ENCODE results near the gene TSPAN5.

The TSPAN5 gene

GRCh38 chr4:98615991-98616390 is 42.4 kb downstream of the TSPAN5 start:
- DNase-seq, result no peak

GRCh38 chr4:98614662-98615061 is 43.7 kb downstream of the TSPAN5 start:
- DNase-seq, result no peak

- DNase-seq, result no peak
Measured at GRCh38 chr4:98614094-98614493, 44.3 kb downstream of the TSPAN5 start.

GRCh38 chr4:98613453-98614075 is 44.8 kb downstream of the TSPAN5 start:
- no peak for DNase-seq

- DNase-seq, result no peak
Measured at GRCh38 chr4:98612318-98613250, 45.8 kb downstream of the TSPAN5 start.

- DNase-seq, result no peak
Measured at GRCh38 chr4:98611677-98612317, 46.6 kb downstream of the TSPAN5 start.

GRCh38 chr4:98610926-98611676 is 47.3 kb downstream of the TSPAN5 start:
- DNase-seq, result no peak

- no peak for DNase-seq
Measured at GRCh38 chr4:98610431-98610830, 48.0 kb downstream of the TSPAN5 start.

DNA sequence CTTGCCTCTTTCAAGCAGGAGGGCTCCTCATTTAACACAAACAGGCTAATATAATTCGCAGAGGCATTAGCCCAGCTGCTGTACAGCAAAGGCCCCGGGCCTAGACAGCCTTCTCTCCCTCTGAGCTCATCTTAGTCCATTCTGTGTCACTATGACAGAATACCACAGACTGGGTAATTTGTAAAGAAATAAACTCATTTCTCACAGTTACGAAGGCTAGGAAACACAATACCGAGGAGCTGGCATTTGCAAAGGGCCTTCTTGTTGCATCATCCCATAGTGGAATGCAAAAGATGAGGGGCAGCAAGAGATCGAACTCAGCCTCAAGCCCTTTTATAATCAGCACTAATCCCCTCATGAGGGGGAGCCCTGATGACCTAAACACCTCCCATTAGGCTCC is 48.5 kb downstream of the TSPAN5 start:
- no peak for DNase-seq

DNA sequence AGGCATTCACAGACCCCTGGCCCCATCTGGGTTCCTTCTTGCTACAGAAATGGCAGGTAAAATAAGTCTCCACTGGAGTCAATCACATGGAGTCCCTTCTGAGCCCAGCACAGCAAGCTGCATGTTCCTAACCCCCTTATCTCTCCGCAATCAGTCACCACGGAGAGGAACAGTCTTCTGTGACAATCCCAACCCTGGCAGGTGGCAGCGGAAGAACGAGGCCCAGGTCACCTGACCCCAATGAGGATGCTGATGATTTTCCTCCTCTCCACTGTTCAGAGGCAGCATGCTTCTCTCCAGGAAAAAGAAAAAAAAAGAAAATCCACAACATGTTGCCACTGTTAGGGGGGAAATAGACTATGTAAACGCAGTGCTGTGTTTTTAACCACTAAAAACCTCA is 50.1 kb downstream of the TSPAN5 start:
- no peak for DNase-seq

- no peak for DNase-seq
Measured at GRCh38 chr4:98606894-98607293, 51.5 kb downstream of the TSPAN5 start.

- DNase-seq, result no peak
Measured at GRCh38 chr4:98605216-98605615, 53.2 kb downstream of the TSPAN5 start.

GRCh38 chr4:98604723-98605122 is 53.7 kb downstream of the TSPAN5 start:
- DNase-seq, result no peak

- DNase-seq, result no peak
Measured at GRCh38 chr4:98603683-98604521, 54.5 kb downstream of the TSPAN5 start.

DNA sequence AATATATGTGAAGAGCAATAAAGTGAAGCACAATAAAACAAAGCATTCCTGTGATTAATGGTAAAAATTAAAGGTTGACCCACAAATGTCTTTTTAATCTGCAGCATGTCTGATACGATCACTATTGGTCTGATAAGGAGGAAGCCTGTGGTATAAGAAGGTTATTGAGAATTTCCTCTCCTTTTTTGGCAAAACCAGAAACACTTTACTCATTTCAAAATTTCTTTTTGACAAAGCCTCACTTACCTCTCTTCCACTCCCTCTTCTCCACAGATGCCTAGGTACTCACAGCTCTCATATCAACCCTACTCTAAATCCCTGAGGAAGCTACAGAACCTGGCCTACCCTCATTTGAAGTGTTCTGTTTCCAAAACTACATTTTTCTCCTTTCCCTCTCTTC is 56.1 kb downstream of the TSPAN5 start:
- no peak for DNase-seq

- DNase-seq, result no peak
Measured at GRCh38 chr4:98601708-98602107, 56.7 kb downstream of the TSPAN5 start.

GRCh38 chr4:98599617-98600205 is 58.7 kb downstream of the TSPAN5 start:
- no peak for DNase-seq

DNA sequence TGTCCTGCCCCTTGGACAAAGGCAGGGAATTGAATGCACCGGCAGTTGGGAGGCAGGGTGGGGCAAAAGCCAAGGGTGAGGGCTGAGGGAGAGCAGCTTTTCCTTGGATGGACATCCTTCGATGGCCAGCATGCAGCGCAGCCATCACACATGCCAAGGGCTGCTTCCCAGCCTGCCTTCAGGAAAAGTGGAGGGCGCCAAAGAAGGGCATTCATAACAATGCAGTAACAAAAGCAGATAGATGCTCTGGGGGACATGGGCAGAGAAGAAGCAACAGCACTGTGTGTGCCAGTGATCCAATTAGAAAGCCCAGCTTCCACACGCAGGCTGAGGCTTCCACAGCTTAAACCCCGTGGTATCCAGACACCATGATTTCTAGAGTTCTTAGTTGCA is 71.5 kb downstream of the TSPAN5 start:
- DNase-seq, result no peak

DNA sequence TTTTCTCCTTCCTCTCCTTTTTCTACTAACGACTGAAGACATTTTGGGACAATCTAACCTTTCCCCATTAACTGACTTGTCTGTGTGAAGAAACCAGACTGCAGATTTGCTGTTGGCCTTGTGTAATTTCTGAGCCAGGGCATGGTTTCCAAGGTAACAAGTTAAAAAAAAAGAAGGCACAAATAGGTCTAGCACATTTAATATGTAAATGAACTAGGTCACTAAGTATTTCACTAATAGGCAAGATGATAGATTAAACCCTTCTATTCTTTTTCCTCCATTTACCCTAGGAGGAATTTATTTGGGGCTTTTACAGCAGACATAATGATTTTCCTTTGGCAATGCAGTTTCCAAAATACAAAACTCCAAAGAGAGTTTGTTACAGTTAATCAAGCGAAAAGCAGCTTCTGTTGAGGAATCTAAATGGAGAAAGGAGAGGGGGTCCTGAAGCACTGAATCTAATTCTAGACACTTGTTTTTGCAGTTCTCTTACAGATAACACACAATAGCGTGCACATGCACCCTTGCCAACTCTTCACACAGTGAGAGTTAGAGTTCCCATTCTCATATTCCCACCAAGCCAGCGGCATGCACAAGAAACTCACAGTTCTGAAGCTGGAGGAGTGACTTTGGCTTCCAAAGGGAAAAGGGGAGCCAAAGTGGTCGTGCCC is 72.0 kb downstream of the TSPAN5 start:
- no peak for DNase-seq

- DNase-seq, result no peak
Measured at GRCh38 chr4:98585596-98585995, 72.8 kb downstream of the TSPAN5 start.

DNA sequence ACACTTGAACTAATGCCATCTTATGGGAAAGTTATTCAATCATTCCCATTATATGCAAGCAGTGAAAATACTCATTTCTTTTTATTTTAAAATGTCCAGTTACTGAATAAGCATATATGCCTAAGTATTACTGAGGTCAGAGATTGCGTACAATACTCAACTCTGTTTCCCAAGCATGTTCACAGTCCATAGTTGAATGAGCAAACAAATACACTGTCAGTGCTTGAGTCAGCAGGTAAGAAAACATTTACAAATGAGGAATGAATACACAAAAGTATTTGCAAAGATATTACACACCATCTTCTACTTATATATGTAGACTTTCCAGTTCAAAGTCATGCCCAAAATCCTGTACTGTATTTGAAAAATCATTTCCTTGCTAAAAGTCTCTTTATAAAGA is 74.1 kb downstream of the TSPAN5 start:
- no peak for DNase-seq

Measured in T-helper 9 cell (primary cell).